Memory B cell (primary cell): ENCODE results near the gene MAP4K4.

Experiments
- ATAC-seq: fragments of 150-1000 bp; cut with Tn5 transposase; 2 replicates; pipeline ENCODE4 v1.10.0; 2021; ENCODE audit warnings: low read depth, mild to moderate bottlenecking, moderate library complexity
- DNase-seq, 2 donors: peaks; one replicate each; pipeline ENCODE4 v3.0.0; 2022; ENCODE audit warnings: low spot score in 2 of 2
- H3K27ac Mint-ChIP-seq: one replicate; pipeline ENCODE4 v1.8.0; 2022; ENCODE audit warnings: mild to moderate bottlenecking, moderate library complexity, mixed read lengths
- H3K27me3 Mint-ChIP-seq: one replicate; pipeline ENCODE4 v1.8.0; 2022; ENCODE audit warnings: mixed read lengths
- H3K36me3 Mint-ChIP-seq: one replicate; pipeline ENCODE4 v1.8.0; 2022; ENCODE audit warnings: mild to moderate bottlenecking, mixed read lengths
- H3K4me1 Mint-ChIP-seq: one replicate; pipeline ENCODE4 v1.8.0; 2022; ENCODE audit warnings: mixed read lengths
- H3K4me3 Mint-ChIP-seq: one replicate; pipeline ENCODE4 v1.8.0; 2022; ENCODE audit warnings: mild to moderate bottlenecking, moderate library complexity, mixed read lengths
- H3K9me3 Mint-ChIP-seq: one replicate; pipeline ENCODE4 v1.8.0; 2022; ENCODE audit warnings: mixed read lengths

MAP4K4 gene

GRCh38 chr2:101751875-101752619 lies 54.5 kb downstream of the MAP4K4 start:
- Mint-ChIP-seq H3K4me3 (peak overlapping the region; percentile 67), H3K9me3 (no peaks in the 10 kb centered on the region), H3K27ac (peak overlapping the region; percentile 87), H3K36me3 (peaks cover 2% of the 10 kb centered on the region), H3K4me1 (peaks cover 53% of the 10 kb centered on the region), H3K27me3 (no peaks in the 10 kb centered on the region)
- peak; percentile 30 to 62 for DNase-seq
- peak; percentile 87 for ATAC-seq

DNA sequence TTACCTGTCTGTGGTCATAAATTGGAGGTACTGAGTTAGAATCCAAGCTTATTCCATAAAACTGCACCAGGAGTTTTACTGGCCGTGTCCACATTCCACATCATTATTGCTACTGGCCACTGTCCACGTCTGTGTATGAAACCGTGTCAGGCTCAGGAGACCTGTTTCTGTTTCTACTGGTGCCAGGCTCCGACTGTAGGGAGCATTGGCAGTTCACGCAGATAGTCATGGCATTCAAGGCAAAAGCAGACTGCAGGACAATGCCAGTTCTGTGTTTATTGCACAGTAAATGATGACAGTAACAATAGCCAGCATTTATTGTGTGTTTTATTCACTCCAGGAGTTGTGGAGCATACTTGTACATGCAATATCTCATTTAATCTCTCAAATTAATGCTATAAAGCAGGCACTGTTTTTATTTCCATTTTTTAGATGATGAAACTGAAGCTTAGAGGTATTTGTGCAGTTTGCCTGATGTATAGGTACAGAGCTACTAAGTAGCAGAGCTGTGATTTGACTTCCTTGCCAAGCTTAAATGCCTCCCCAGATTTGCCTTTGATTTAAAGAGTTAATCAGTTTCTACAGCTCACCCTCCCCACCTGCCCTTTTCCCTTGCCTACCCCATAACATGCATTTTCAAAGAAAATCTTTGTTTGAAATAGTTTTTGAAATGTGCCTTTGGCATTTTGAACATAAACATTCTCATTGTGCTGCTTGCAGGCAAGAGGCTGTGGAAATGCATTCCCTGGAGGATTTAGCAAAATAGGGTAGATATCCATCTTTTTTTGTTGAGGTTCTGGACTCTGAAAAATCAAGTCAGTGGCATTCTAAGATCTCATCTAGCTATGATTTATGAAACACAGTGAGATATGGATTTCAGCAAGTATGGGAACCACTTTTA lies 55.5 kb downstream of the MAP4K4 start:
- DNase-seq (no peak), ATAC-seq (no peak)
- Mint-ChIP-seq H3K9me3 (no peaks in the 10 kb centered on the region), H3K27me3 (no peaks in the 10 kb centered on the region), H3K4me3 (peak overlapping the region; percentile 17), H3K36me3 (peaks cover 2% of the 10 kb centered on the region), H3K4me1 (peaks cover 50% of the 10 kb centered on the region), H3K27ac (peak overlapping the region; percentile 87)

GRCh38 chr2:101753720-101754490 lies 56.4 kb downstream of the MAP4K4 start:
- H3K27me3 Mint-ChIP-seq: no peaks in the 10 kb centered on the region
- H3K4me3 Mint-ChIP-seq: peak overlapping the region; percentile 5
- no peaks in the 10 kb centered on the region for H3K36me3 Mint-ChIP-seq
- no peak for DNase-seq
- peaks cover 54% of the 10 kb centered on the region for H3K4me1 Mint-ChIP-seq
- H3K27ac Mint-ChIP-seq: peak overlapping the region; percentile 87
- no peaks in the 10 kb centered on the region for H3K9me3 Mint-ChIP-seq
- ATAC-seq: no peak

- Mint-ChIP-seq H3K9me3 (no peaks in the 10 kb centered on the region), H3K36me3 (no peaks in the 10 kb centered on the region), H3K27me3 (no peaks in the 10 kb centered on the region), H3K27ac (peak overlapping the region; percentile 87), H3K4me1 (peaks cover 55% of the 10 kb centered on the region), H3K4me3 (peak overlapping the region; percentile 37)
- ATAC-seq: no peak
- DNase-seq: no peak
These were observed 57.1 kb downstream of the MAP4K4 start for GRCh38 chr2:101754618-101755017.

GRCh38 chr2:101756266-101756665 lies 58.8 kb downstream of the MAP4K4 start:
- peaks cover 52% of the 10 kb centered on the region for H3K4me1 Mint-ChIP-seq
- no peak for ATAC-seq
- H3K9me3 Mint-ChIP-seq: no peaks in the 10 kb centered on the region
- H3K27ac Mint-ChIP-seq: peak overlapping the region; percentile 87
- DNase-seq: no peak
- H3K27me3 Mint-ChIP-seq: no peaks in the 10 kb centered on the region
- peak overlapping the region; percentile 27 for H3K4me3 Mint-ChIP-seq
- peaks cover 1% of the 10 kb centered on the region for H3K36me3 Mint-ChIP-seq

GRCh38 chr2:101758001-101758400 lies 60.5 kb downstream of the MAP4K4 start:
- H3K27me3 Mint-ChIP-seq: no peaks in the 10 kb centered on the region
- H3K4me1 Mint-ChIP-seq: peaks cover 49% of the 10 kb centered on the region
- ATAC-seq: peak; percentile 37
- peak overlapping the region; percentile 63 for H3K4me3 Mint-ChIP-seq
- H3K27ac Mint-ChIP-seq: peak overlapping the region; percentile 89
- no peaks in the 10 kb centered on the region for H3K9me3 Mint-ChIP-seq
- DNase-seq: no peak
- H3K36me3 Mint-ChIP-seq: peaks cover 4% of the 10 kb centered on the region

GRCh38 chr2:101759162-101759561 lies 61.7 kb downstream of the MAP4K4 start:
- H3K27ac Mint-ChIP-seq: no peak overlapping the region
- H3K9me3 Mint-ChIP-seq: no peaks in the 10 kb centered on the region
- no peak overlapping the region for H3K4me3 Mint-ChIP-seq
- no peaks in the 10 kb centered on the region for H3K27me3 Mint-ChIP-seq
- ATAC-seq (no peak), DNase-seq (no peak)
- peaks cover 50% of the 10 kb centered on the region for H3K4me1 Mint-ChIP-seq
- H3K36me3 Mint-ChIP-seq: peaks cover 4% of the 10 kb centered on the region

DNA sequence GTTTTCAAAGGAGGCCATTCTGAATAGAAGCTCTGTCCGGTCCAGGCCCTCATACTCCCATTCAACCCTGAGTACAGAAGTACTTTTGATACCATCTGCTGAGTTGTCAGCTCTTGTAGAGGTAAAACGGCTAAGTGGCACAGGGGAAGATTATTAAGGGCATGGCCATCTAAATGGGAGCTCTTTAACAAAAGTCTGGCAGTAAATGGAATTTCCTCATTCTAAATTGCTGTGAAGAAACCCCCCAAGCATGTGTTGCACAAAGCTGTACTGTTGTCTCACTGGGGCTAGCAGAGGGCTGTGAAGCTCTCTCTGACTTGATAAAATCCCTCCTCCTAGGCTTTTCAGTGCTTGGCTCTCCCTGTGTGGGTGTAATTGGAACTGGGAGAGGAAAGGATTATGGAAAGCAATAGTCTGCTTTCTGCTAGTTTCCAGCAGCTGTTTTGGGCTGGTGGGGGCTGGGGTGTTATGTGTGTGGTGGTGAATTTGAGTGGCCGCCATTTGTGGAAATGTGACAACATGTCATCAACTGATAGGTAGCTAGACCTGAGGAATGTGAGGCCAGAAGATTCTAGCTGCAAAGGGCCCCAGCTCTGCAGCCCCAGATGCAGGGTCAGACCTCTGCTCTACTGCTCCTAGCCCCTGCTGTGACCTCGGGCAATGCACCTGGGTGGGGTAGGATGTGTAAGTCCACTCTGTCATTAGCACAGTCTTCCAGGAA lies 65.1 kb downstream of the MAP4K4 start:
- Mint-ChIP-seq H3K4me1 (peaks cover 66% of the 10 kb centered on the region), H3K27me3 (no peaks in the 10 kb centered on the region), H3K36me3 (peaks cover 4% of the 10 kb centered on the region), H3K4me3 (peak overlapping the region; percentile 44), H3K9me3 (no peaks in the 10 kb centered on the region), H3K27ac (peak overlapping the region; percentile 81)
- DNase-seq (no peak), ATAC-seq (no peak)

DNA sequence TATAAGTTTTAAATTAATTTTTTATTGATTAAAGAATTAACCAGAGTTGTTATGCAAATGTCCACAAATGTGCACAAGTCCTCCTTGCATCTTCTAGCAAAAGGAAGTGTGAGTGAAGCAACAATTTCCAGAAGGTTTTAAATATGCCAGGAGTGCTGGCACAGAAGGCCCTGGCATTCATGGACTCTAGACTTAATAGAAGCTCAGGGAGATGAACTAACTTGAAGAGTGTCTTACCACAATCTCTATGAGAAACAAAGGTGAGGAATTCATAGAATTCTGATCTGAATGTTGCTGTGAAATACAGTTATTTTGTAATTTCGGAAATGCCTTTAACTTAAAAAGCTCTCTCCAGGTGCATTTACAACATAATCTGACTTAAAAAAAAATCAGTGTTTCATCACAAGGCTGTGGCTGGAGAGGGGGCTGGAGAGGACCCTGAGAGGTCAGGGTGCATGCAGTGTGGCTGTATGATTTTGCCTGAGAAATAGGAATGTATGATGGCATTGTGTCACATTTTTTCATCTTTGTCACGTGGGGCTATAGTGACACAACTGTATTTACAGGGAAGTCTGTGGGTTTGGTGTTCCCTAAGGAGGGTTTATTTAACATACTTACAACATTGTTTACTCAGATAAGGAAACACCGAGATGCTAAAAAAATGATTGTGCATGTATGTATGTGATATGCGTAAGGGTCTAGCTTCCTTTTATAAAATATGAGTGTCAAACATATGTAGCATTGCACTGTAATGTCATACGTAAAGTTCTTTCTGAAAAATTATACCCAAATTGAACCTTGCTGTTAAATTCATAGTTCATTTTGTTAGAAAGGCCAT lies 66.2 kb downstream of the MAP4K4 start:
- ATAC-seq (no peak), DNase-seq (no peak)
- Mint-ChIP-seq H3K27ac (peak overlapping the region; percentile 81), H3K4me3 (peak overlapping the region; percentile 4), H3K4me1 (peaks cover 64% of the 10 kb centered on the region), H3K27me3 (no peaks in the 10 kb centered on the region), H3K36me3 (peaks cover 4% of the 10 kb centered on the region), H3K9me3 (no peaks in the 10 kb centered on the region)

DNA sequence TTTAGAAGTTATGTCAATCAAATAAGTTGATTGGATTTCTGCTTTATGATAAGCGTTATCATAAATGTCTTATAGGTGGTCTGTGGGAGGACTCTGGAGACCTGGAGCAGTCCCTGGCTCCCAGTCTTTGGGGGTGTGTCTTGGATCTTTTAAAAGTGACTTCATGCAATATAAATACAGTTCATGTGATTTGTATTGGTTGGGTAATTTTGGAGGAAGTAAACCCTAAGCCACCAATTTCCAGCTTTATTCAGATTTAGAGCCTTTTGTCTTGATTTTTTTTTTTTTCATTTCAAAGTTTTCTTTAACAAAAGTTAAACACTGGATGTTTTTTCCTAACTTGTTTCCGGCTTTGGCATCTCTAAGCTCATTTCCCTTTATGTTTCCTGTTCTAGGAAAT lies 68.8 kb downstream of the MAP4K4 start:
- DNase-seq (no peak), ATAC-seq (peak; percentile 48)
- H3K27me3 Mint-ChIP-seq: no peaks in the 10 kb centered on the region
- H3K9me3 Mint-ChIP-seq: no peaks in the 10 kb centered on the region
- peak overlapping the region; percentile 89 for H3K27ac Mint-ChIP-seq
- H3K4me1 Mint-ChIP-seq: peaks cover 73% of the 10 kb centered on the region
- H3K4me3 Mint-ChIP-seq: peak overlapping the region; percentile 21
- peaks cover 2% of the 10 kb centered on the region for H3K36me3 Mint-ChIP-seq

DNA sequence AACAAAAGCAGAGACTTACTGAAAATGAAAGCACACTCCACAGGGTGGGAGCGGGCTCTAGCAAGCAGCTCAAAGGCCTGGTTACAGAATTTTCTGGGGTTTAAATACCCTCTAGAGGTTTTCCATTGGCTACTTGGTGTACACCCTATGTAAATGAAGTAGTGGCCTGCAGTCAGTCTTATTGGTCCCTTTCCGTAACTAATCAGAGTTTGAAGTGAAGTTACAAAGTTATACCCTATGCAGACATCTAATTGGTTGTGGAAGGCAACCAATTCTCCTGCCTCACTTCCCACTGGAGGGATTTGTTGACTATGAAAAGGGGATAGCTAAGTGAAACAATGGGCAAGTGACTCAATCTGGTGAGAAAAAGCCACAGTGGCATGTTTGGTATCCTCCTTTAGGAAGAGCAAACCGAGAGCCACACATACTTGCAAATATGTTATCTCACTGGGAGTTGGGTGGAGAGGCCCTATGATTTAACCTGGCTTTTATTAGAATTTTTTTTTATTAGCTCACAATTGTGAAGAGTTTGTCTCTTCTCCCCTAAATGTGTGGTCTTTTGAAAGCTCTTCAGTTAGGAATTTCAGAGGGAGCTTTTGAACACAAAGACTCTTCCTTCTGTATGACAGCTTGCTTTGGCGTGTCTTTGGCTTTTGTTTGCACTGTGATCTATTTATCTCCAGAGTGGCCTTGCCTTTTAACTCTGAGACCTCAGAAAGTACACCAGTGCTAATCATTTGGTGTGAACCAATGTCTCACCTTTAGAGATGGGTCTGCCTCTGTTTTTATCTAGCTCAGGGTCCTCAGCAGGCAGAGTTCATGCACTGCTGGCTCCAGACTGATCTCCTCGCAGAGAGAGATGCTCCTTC lies 69.6 kb downstream of the MAP4K4 start:
- peak overlapping the region; percentile 89 for H3K27ac Mint-ChIP-seq
- no peak for ATAC-seq
- H3K36me3 Mint-ChIP-seq: peaks cover 2% of the 10 kb centered on the region
- H3K27me3 Mint-ChIP-seq: no peaks in the 10 kb centered on the region
- DNase-seq: no peak
- peaks cover 76% of the 10 kb centered on the region for H3K4me1 Mint-ChIP-seq
- no peaks in the 10 kb centered on the region for H3K9me3 Mint-ChIP-seq
- H3K4me3 Mint-ChIP-seq: peak overlapping the region; percentile 34
